HG03521 (cell line): ENCODE data around the gene SNF8.

Experiments
- ATAC-seq: cut with Tn5 transposase; IDR thresholded peaks from one replicate; pipeline ENCODE4 v1.9.1; 2021; ENCODE audit warnings: mild to moderate bottlenecking, moderate library complexity; ENCODE audit not compliant: unreplicated experiment

Gene SNF8

GRCh38 chr17:48930435-48930873 lies 14.2 kb downstream of the SNF8 start:
- no peak for ATAC-seq

GRCh38 chr17:48929812-48930165 lies 14.9 kb downstream of the SNF8 start:
- ATAC-seq = no peak

GRCh38 chr17:48928876-48929811 lies 15.5 kb downstream of the SNF8 start:
- no peak for ATAC-seq

DNA sequence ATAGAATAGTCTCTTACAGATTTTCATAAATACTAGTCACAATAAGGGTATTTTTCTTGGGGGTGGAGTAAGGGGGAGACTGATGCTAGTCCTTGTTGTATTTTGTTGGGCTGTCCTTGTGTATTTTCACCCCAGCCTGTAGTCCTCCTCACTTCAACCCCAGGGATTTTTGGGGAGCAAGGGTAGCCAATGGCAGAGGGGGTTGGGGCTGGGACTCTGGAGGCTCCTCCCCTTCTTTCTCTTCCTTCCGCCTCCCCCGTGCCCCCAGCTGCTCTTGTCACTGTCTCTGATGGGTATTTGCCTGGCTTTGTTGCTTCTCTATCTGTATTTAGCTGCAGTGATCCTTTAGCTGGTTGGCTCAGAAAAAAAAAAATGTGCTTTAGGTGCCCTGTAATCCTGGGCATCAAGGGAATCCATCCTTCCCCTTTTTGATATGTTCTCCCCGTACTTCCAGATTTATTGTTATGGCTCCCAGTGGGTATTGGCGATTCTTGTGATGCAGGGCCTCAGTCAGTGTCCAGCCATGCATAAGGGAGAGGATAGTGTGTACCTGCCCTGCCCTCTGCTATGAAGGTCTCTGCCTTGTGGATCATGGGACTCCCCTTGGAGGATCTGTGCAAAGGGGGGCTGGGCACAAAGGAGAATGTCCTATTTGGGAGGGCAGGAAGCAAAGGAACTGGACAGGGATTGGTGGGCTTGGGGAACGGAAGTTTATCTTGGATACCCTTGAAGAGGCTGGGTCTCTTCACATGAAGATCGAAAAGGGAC lies 16.5 kb downstream of the SNF8 start:
- ATAC-seq = no peak

- ATAC-seq = no peak
Measured at GRCh38 chr17:48925991-48926342, 18.7 kb downstream of the SNF8 start.

- ATAC-seq = no peak
Measured at GRCh38 chr17:48925251-48925990, 19.2 kb downstream of the SNF8 start.

GRCh38 chr17:48915459-48916282 lies 29.0 kb downstream of the SNF8 start:
- ATAC-seq = peak; percentile 76

DNA sequence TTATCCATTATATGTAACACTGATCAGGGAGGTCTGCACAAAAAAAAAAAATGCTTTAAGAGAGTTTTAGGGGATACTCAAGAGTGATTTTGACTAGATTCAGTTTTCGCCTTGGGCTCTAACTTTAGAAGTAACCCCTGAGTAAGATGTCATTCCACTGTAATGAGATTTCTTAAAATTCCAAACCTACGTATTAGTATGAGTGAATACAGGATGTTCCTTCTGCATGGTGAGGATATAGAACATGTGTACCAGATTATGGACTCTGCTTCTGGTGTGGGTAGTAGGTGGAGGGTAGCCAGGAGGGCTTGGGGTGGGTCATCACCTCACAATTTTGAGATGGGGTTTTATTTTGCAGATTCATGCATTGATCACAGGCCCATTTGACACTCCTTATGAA lies 32.2 kb downstream of the SNF8 start:
- no peak for ATAC-seq

DNA sequence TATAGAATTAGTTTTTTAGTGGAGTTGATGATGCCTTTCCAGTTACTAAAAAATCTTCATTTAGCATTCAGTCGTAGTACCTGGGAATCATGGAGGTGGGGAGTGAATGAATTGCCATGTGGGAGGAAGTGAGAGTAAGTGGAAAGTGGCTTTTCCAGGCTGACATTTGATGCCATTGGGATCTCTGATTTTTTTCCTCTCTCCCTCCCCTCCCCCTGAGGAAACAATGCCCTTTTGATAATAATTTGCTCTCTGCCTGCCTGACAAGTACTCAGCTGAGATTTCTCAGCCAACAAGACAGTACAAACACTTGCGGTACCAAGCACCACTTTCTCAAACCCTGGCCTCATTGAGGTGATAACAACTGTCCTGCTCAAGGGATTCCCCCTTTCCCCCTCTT lies 34.3 kb downstream of the SNF8 start:
- no peak for ATAC-seq

DNA sequence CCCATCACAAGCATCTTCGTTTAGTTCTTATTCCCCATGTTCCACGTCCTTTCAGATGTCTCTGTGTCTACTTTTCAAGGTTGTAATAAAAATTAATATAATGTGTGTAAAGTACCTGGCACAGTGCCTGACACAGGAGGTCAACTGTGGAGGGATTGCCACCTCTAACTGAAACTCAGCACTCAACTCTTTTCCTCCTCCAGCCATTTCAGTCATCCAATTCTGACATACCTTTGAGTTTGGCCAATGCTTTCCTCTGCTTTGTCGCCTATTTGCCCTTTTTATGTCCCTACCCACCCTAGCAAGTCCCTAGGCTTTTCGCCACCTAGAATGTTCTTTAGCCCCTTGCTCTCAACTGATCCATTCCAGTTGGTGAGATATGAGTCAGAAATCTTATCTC lies 34.9 kb downstream of the SNF8 start:
- no peak for ATAC-seq

- ATAC-seq = peak; percentile 31
Measured at GRCh38 chr17:48908853-48909394, 35.7 kb downstream of the SNF8 start.

DNA sequence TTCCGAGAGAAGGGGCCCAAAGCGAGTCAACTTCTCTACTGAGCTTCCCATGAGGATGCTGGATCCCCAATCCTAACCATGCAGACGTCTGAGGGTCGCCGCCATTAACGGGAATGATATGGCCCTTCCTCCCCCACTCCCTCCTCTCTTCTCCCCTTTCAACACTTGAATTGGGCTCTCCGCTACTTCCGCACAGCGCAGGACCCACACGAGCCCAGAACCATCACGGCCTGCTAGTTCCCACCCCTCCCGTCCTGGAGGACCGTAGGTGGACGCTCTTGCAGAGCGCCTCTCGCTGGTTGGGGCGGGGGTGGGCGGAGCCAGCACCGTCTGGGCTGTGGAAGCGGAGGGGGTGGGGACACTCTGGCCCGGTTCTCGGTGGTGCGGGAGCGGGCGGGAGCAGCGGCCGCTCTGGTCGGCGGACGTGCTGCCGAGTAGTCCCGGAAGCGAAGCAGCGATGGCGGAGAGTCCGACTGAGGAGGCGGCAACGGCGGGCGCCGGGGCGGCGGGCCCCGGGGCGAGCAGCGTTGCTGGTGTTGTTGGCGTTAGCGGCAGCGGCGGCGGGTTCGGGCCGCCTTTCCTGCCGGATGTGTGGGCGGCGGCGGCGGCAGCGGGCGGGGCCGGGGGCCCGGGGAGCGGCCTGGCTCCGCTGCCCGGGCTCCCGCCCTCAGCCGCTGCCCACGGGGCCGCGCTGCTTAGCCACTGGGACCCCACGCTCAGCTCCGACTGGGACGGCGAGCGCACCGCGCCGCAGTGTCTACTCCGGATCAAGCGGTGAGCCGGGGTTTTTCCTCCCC lies 36.4 kb downstream of the SNF8 start, which contains the start of gene UBE2Z:
Gene UBE2Z (plus strand): TSS at position 361 of the 797 bp plus-strand sequence. CDS start 97 bp downstream, at position 458.
- ATAC-seq = peak; percentile 71

- peak; percentile 18 for ATAC-seq
Measured at GRCh38 chr17:48907713-48908046, 37.0 kb downstream of the SNF8 start.

DNA sequence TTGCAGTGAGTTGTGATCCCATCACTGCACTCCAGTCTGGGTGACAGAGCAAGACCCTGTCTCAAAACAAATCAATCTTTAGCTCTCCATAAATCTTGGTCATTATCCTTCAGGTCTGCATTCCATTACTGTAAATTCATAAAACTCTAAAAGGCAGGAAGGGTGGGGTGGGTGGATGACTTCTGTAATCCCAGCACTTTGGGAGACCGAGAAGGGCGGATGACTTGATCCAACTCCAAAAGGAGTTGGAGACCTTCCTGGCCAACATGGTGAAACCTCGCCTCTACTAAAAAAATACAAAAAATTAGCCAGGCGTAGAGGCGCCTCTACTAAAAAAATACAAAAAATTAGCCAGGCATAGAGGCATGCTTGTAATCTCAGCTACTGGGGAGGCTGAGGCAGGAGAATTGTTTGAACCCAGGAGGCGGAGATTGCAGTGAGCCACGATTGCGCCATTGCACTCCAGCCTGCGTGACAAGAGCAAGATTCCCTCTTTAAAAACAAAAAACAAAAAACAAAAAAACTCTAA lies 38.6 kb downstream of the SNF8 start:
- no peak for ATAC-seq

DNA sequence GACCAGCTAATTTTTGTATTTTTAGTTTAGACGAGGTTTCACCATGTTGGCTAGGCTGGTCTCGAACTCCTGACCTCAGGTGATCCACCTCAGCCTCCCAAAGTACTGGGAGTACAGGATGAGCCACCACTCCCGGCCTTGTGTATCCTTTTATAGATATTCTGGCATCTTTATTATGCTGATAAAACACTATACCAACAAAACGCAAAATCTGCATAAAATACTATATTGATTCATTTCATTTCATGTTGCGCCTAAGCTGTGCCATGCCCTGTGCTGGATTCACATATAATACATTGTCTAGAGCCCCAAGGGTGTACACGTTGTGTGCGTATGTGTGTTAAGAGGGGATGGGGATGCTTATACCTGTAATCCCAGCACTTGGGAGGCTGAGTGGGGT lies 40.2 kb downstream of the SNF8 start:
- ATAC-seq = no peak

- no peak for ATAC-seq
Measured at GRCh38 chr17:48903401-48903800, 41.2 kb downstream of the SNF8 start.

DNA sequence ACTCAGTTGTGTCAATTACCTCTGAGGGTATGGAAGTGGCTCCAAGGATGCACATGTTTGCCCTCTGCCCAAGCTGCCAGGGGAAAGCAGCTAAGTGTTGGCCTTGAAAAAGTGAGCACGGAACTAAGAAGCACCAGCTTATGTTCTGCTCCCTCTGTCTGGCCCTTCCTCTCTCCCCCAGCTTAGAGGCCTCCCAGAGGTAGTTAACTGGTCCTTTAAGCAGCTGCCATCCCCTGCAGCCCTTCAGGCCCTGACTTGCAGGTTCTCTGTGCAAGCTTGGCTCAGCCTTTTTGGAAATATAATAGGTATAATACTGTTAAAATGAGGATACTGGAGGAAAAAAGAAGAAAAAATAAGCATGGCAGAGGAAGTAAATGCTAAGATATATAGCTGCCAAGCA lies 43.4 kb downstream of the SNF8 start:
- ATAC-seq = no peak

GRCh38 chr17:48894886-48895285 lies 49.8 kb downstream of the SNF8 start:
- ATAC-seq = no peak
